GM12878 (cell line): ENCODE data around the gene OR2V1.

Source experiments
- CTCF ChIP-seq, 3 experiments: IDR thresholded peaks in 2 of 3; conservative IDR thresholded peaks in 1 of 3; 2 replicates each; pipeline ENCODE4 v1.5.1; 2011; ENCODE audit warnings: low read depth in 3 of 3, low read length in 3 of 3, mild to moderate bottlenecking in 3 of 3, control low read depth in 2 of 3, moderate library complexity in 2 of 3, inconsistent platforms in 1 of 3, mixed read lengths in 1 of 3; ENCODE audit not compliant: control insufficient read depth in 2 of 3, insufficient read depth in 1 of 3; ENCODE audit errors: extremely low read depth in 1 of 3
- E4F1 ChIP-seq: fragments of 450-650 bp; IDR thresholded peaks from 2 replicates; pipeline ENCODE4 v1.6.1; 2018; ENCODE audit warnings: borderline replicate concordance, mild to moderate bottlenecking; ENCODE audit not compliant: partially characterized antibody
- EGR1 ChIP-seq, 2 experiments: IDR thresholded peaks; 1 replicate in 1 of 2; 2 replicates in 1 of 2; pipeline ENCODE4 v1.6.1; 2011 to 2012; ENCODE audit warnings: low read depth in 2 of 2, low read length in 2 of 2, borderline replicate concordance in 1 of 2, mild to moderate bottlenecking in 1 of 2, moderate library complexity in 1 of 2
- POLR2A ChIP-seq: IDR thresholded peaks from 2 replicates; pipeline ENCODE4 v1.6.1; 2011; ENCODE audit warnings: low read depth, mild to moderate bottlenecking, low read length
- POLR2AphosphoS2 ChIP-seq: IDR thresholded peaks from 2 replicates; pipeline ENCODE4 v1.6.1; 2011; ENCODE audit warnings: low read depth, mild to moderate bottlenecking, low read length, improper control_type of control experiment, moderate library complexity
- SPI1 ChIP-seq: IDR thresholded peaks from 2 replicates; pipeline ENCODE4 v1.6.1; 2011; ENCODE audit warnings: low read depth, mild to moderate bottlenecking, low read length, moderate library complexity, borderline replicate concordance; ENCODE audit not compliant: insufficient read depth
- ZSCAN29 ChIP-seq: fragments of 450-650 bp; IDR thresholded peaks from 2 replicates; pipeline ENCODE4 v1.6.1; 2017; ENCODE audit warnings: mild to moderate bottlenecking, moderate library complexity
- ZZZ3 ChIP-seq: IDR thresholded peaks from 2 replicates; pipeline ENCODE4 v1.6.1; 2011; ENCODE audit warnings: low read depth; ENCODE audit not compliant: control insufficient read depth, insufficient read length

GRCh38 chr5:181142054-181142453 lies 11.1 kb upstream of the OR2V1 start:
- TF ChIP-seq CTCF (IDR thresholded peaks at IDR 0.05 in 2 of 3, conservative IDR thresholded peaks at IDR 0.05 in 1 of 3; ENCODE audit: control insufficient read depth in 2 of 3, extremely low read depth in 1 of 3, insufficient read depth in 1 of 3, low read depth in 3 of 3, low read length in 3 of 3) (0 out of 6 replicates have a peak, but pooled peaks of 1 of the 3 experiments have one; percentile 1), ZZZ3 (no peak), POLR2A (no peak), EGR1 (IDR thresholded peaks at IDR 0.05; ENCODE audit: borderline replicate concordance in 1 of 2, low read depth in 2 of 2, low read length in 2 of 2) (no peak), ZSCAN29 (no peak), E4F1 (no peak), POLR2AphosphoS2 (no peak), SPI1 (no peak)
